ENCODE measurements around the gene P2RX6.

- no peak for TF ChIP-seq POLR2A (IDR thresholded peaks at IDR 0.05)
- no peak for TF ChIP-seq CTCF (IDR thresholded peaks at IDR 0.05)
These were observed 17.3 kb downstream of the P2RX6 start, which contains the start of gene SLC7A4 for GRCh38 chr22:21032037-21032867.

Measured in uterus (tissue), 2 donors.